HepG2 (cell line): ENCODE data around the gene KRT79. TPM values are rescaled to one million over a fixed set of nuclear protein-coding genes. Genes with fewer than 3 reads are reported as not detected.

Experiments used
- ATAC-seq: fragments of 200-7000 bp; cut with Tn5 transposase; 3 replicates; pipeline ENCODE4 v1.9.1; 2020; ENCODE audit warnings: mild to moderate bottlenecking, moderate library complexity
- BruUV-seq: library from RNA; stranded (reverse); fragments of 400-500 nt; replicated peaks from 2 replicates; lab custom pipeline; 2021; lab: Mats Ljungman, UMichigan
- CTCF ChIA-PET: fragments of 300-600 bp; formaldehyde crosslinking; extraction: SDS; loops from one replicate; lab custom pipeline; 2021; ENCODE audit warnings: low total read pairs, inconsistent platforms, low intra/inter-chr PET ratio; lab: Yijun Ruan, JAX
- POLR2A ChIA-PET: fragments of 350-600 bp; sonication (Branson Sonifier 250); formaldehyde crosslinking; loops from one replicate; lab custom pipeline; 2020; ENCODE audit warnings: antibody characterized with exemption, inconsistent platforms; lab: Yijun Ruan, JAX
- DNase-seq: peaks from one replicate; pipeline ENCODE4 v3.0.0-alpha.2; 2015; ENCODE audit warnings: low spot score
- FAIRE-seq: peaks from 3 replicates; lab custom pipeline; 2011; peaks lifted over from hg19 to GRCh38; lab: Jason Lieb, UNC
- H2AFZ ChIP-seq: one replicate; pipeline ENCODE4 v1.6.1; 2011; ENCODE audit warnings: low read length, inconsistent platforms
- H3K27ac ChIP-seq: fragments of 300-600 bp; 3 replicates; pipeline ENCODE4 v1.8.0; 2011; ENCODE audit warnings: mixed run types, mild to moderate bottlenecking, mixed read lengths, low read length, inconsistent platforms; ENCODE audit not compliant: insufficient read depth; ENCODE audit errors: extremely low read length
- H3K27me3 ChIP-seq, 2 experiments: fragments of 200-600 bp in 1 of 2; 2 replicates in 1 of 2; 3 replicates in 1 of 2; pipeline versions ENCODE4 v1.6.0 to v1.8.0; 2011; ENCODE audit warnings: low read length in 2 of 2, mild to moderate bottlenecking in 2 of 2, moderate library complexity in 2 of 2, inconsistent platforms in 1 of 2; ENCODE audit not compliant: insufficient read depth in 2 of 2, control insufficient read depth in 1 of 2
- H3K36me3 ChIP-seq, 2 experiments: fragments of 200-600 bp in 1 of 2; replicated peaks in 1 of 2; 2 replicates in 1 of 2; 3 replicates in 1 of 2; pipeline versions ENCODE4 v1.5.1 to v1.8.0; 2011; ENCODE audit warnings: low read length in 2 of 2, inconsistent platforms in 1 of 2; ENCODE audit not compliant: insufficient read depth in 2 of 2, control insufficient read depth in 1 of 2
- H3K4me1 ChIP-seq: 2 replicates; pipeline ENCODE4 v1.5.1; 2012; ENCODE audit warnings: low read length, inconsistent platforms; ENCODE audit not compliant: insufficient read depth
- H3K4me2 ChIP-seq: 2 replicates; pipeline ENCODE4 v1.6.0; 2011; ENCODE audit warnings: low read depth, low read length, inconsistent platforms
- H3K4me3 ChIP-seq, 3 experiments: fragments of 200-600 bp in 1 of 3; sonication (generic), shearing (Covaris generic) in 1 of 3; replicated peaks in 1 of 3; 2 replicates each; pipeline ENCODE4 v1.5.1; 2011 to 2016; ENCODE audit warnings: low read length in 3 of 3, inconsistent platforms in 2 of 3, low read depth in 2 of 3, mild to moderate bottlenecking in 2 of 3, control low read depth in 1 of 3, mixed read lengths in 1 of 3; ENCODE audit not compliant: insufficient read depth in 1 of 3
- H3K79me2 ChIP-seq: one replicate; pipeline ENCODE4 v1.6.1; 2011; ENCODE audit warnings: low read length, inconsistent platforms; ENCODE audit not compliant: insufficient read depth
- H3K9ac ChIP-seq: 2 replicates; pipeline ENCODE4 v1.6.0; 2011; ENCODE audit warnings: mild to moderate bottlenecking, low read depth, low read length, inconsistent platforms; ENCODE audit not compliant: insufficient read depth
- H3K9me3 ChIP-seq: 2 replicates; pipeline ENCODE4 v1.5.1; 2012; ENCODE audit warnings: mild to moderate bottlenecking, low read length
- H4K20me1 ChIP-seq: 2 replicates; pipeline ENCODE4 v1.6.0; 2011; ENCODE audit warnings: inconsistent platforms, mild to moderate bottlenecking, low read length, moderate library complexity; ENCODE audit not compliant: insufficient read depth
- HMG20B ChIP-seq: conservative IDR thresholded peaks from 2 replicates; pipeline ENCODE4 v1.6.1; 2016; ENCODE audit warnings: missing genetic modification reagents, missing compliant biosample characterization
- HMGA1 ChIP-seq: sonication (generic); formaldehyde crosslinking; conservative IDR thresholded peaks from 2 replicates; pipeline ENCODE4 v1.4.0; 2020; ENCODE audit warnings: missing genetic modification reagents
- HNRNPK ChIP-seq: fragments of 200-400 bp; formaldehyde crosslinking; IDR thresholded peaks from 2 replicates; pipeline ENCODE4 v1.6.1; 2018; ENCODE audit warnings: low read length, low read depth, moderate library complexity, mild to moderate bottlenecking; ENCODE audit not compliant: poor library complexity, severe bottlenecking
- MLX ChIP-seq: IDR thresholded peaks from 2 replicates; pipeline ENCODE4 v1.6.1; 2016
- MYPOP ChIP-seq: sonication (generic); formaldehyde crosslinking; IDR thresholded peaks from 2 replicates; pipeline ENCODE4 v1.8.1; 2023; ENCODE audit warnings: mild to moderate bottlenecking, moderate library complexity, missing genetic modification reagents
- NR2F2 ChIP-seq: IDR thresholded peaks from 2 replicates; pipeline ENCODE4 v1.6.1; 2012; ENCODE audit warnings: low read depth, inconsistent platforms, borderline replicate concordance
- SMAD1 ChIP-seq: sonication (generic); formaldehyde crosslinking; IDR thresholded peaks from 2 replicates; pipeline ENCODE4 v1.4.0; 2020; ENCODE audit warnings: missing genetic modification reagents, low read depth, mild to moderate bottlenecking, borderline replicate concordance
- SMC3 ChIP-seq: IDR thresholded peaks from 2 replicates; pipeline ENCODE4 v1.6.1; 2011; ENCODE audit warnings: low read length, improper control_type of control experiment
- ZGPAT ChIP-seq: IDR thresholded peaks from 2 replicates; pipeline ENCODE4 v1.6.1; 2016; ENCODE audit warnings: mild to moderate bottlenecking
- ZNF10 ChIP-seq: sonication (generic); formaldehyde crosslinking; IDR thresholded peaks from 2 replicates; pipeline ENCODE4 v1.4.0; 2020; ENCODE audit warnings: mild to moderate bottlenecking, low read depth, missing genetic modification reagents, borderline replicate concordance
- ZNF598 ChIP-seq: sonication (generic); formaldehyde crosslinking; IDR thresholded peaks from 2 replicates; pipeline ENCODE4 v1.5.1; 2020; ENCODE audit warnings: mild to moderate bottlenecking, missing genetic modification reagents, borderline replicate concordance
- ZSCAN31 ChIP-seq: sonication (generic); formaldehyde crosslinking; IDR thresholded peaks from 2 replicates; pipeline ENCODE4 v1.5.0; 2020; ENCODE audit warnings: low read depth, mild to moderate bottlenecking, missing genetic modification reagents
- ZZZ3 ChIP-seq: sonication (generic); formaldehyde crosslinking; IDR thresholded peaks from 2 replicates; pipeline ENCODE4 v1.4.0; 2020; ENCODE audit warnings: missing genetic modification reagents, mild to moderate bottlenecking, borderline replicate concordance
- WGBS: methylation state at CpG from one replicate; pipeline ENCODE4 v1.1.6; 2017; ENCODE audit warnings: low lambda C conversion rate; 5-methylcytosine and 5-hydroxymethylcytosine counted together
- in situ Hi-C: cut with HindIII; loops from 2 replicates; pipeline ENCODE4 v1.10.0; 2017; ENCODE audit warnings: low pct_unique_long_range_greater_than_20kb; ENCODE audit not compliant: extremely low pct_ligation_motif_present
- intact Hi-C: fragments of 100-400 bp; cut with micrococcal nuclease; formaldehyde crosslinking; loops from one replicate; pipeline ENCODE4 v1.10.0; 2022; ENCODE audit not compliant: unreplicated experiment
- polyA plus RNA-seq, 8 experiments: library from polyadenylated mRNA; depleted of rRNA in 3 of 8; stranded (reverse) in 7 of 8; unstranded in 1 of 8; fragments of >200 nt; fragmentation: Illumina TruSeq in 4 of 8; extraction: Trizol in 4 of 8; gene quantifications; 2 replicates each; pipeline versions ENCODE4 v1.2.1 to v1.2.3, GENCODE V29; 2011 to 2016; ENCODE audit warnings: low read depth in 4 of 8, missing spikeins in 1 of 8, mixed read lengths in 1 of 8; ENCODE audit not compliant: insufficient read depth in 1 of 8
- total RNA-seq, 5 experiments: library from RNA; depleted of rRNA; stranded (reverse); fragments of >200 nt; fragmentation: Illumina TruSeq; extraction: Trizol; gene quantifications; 2 replicates each; pipeline ENCODE4 v1.2.3, GENCODE V29; 2016; ENCODE audit warnings: low read depth in 1 of 5

Gene KRT79
- total and polyA plus RNA-seq, 2 of the 13 experiments (the other 11 are each of a cell fraction or from before 2014, with no cell fraction given) = 0.09 TPM; not detected in 1

- TF ChIP-seq SMAD1 (CRISPR knock-in tag) (no peak), HNRNPK (no peak), SMC3 (no peak)
- TF ChIP-seq, all 625 proteins: peak for 0
Measured at GRCh38 chr12:52772772-52773171, 61.3 kb downstream of the KRT79 start (continued).

GRCh38 chr12:52772188-52772587 is 61.9 kb downstream of the KRT79 start:
- H3K9me3 ChIP-seq = no peaks in the 10 kb centered on the region
- in situ Hi-C loops = no loop called here
- WGBS = 18% methylated on average over 2 of the region's 4 CpGs
- H3K9ac ChIP-seq = no peak overlapping the region
- TF ChIP-seq MYPOP (CRISPR knock-in tag) (no peak), MLX (CRISPR knock-in tag) (no peak), ZNF598 (CRISPR knock-in tag) (no peak), ZNF10 (CRISPR knock-in tag) (no peak), ZZZ3 (CRISPR knock-in tag) (no peak), HMG20B (CRISPR knock-in tag) (no peak), NR2F2 (no peak), HMGA1 (CRISPR knock-in tag) (no peak), ZSCAN31 (CRISPR knock-in tag) (no peak), ZGPAT (CRISPR knock-in tag) (no peak)
- BruUV-seq = no TSS peak
- ATAC-seq (no peak), FAIRE-seq (no peak), DNase-seq (no peak)
- intact Hi-C loops = no loop called here
- H4K20me1 ChIP-seq = no peaks in the 10 kb centered on the region
- no peak overlapping the region for H2AFZ ChIP-seq
- H3K4me3 ChIP-seq = no peak overlapping the region
- no peaks in the 10 kb centered on the region for H3K79me2 ChIP-seq
- no peaks in the 10 kb centered on the region for H3K4me1 ChIP-seq
- no peak overlapping the region for H3K27ac ChIP-seq
- ChIA-PET CTCF (no interaction called here), POLR2A (no interaction called here)
- H3K27me3 ChIP-seq = peaks cover 0 to 23% of the 10 kb centered on the region in 2 experiments; a peak in 4 of 5 replicates
- no peaks in the 10 kb centered on the region for H3K36me3 ChIP-seq
- no peak overlapping the region for H3K4me2 ChIP-seq
